GM19438 (cell line): Measurements from ENCODE around the gene RAB17.

ENCODE experiments used
- ATAC-seq: cut with Tn5 transposase; IDR thresholded peaks from one replicate; pipeline ENCODE4 v1.9.1; 2021; ENCODE audit warnings: low read depth; ENCODE audit not compliant: unreplicated experiment

RAB17 gene

GRCh38 chr2:237581326-237581725 is 9.2 kb downstream of the RAB17 start:
- no peak for ATAC-seq

GRCh38 chr2:237577956-237578870 is 12.3 kb downstream of the RAB17 start:
- no peak for ATAC-seq

GRCh38 chr2:237577458-237577857 is 13.1 kb downstream of the RAB17 start:
- ATAC-seq, result no peak

- no peak for ATAC-seq
These were observed 13.6 kb downstream of the RAB17 start for GRCh38 chr2:237576974-237577373.

- no peak for ATAC-seq
These were observed 14.4 kb downstream of the RAB17 start for GRCh38 chr2:237575869-237576862.

GRCh38 chr2:237574894-237575868 is 15.4 kb downstream of the RAB17 start:
- no peak for ATAC-seq

GRCh38 chr2:237574467-237574866 is 16.1 kb downstream of the RAB17 start:
- ATAC-seq, result no peak

- ATAC-seq, result no peak
These were observed 16.7 kb downstream of the RAB17 start for GRCh38 chr2:237573721-237574415.

- ATAC-seq, result no peak
These were observed 17.8 kb downstream of the RAB17 start for GRCh38 chr2:237572742-237573101.

GRCh38 chr2:237572021-237572741 is 18.4 kb downstream of the RAB17 start:
- peak; percentile 91 for ATAC-seq

GRCh38 chr2:237571551-237571950 is 19.0 kb downstream of the RAB17 start:
- no peak for ATAC-seq

GRCh38 chr2:237570776-237571335 is 19.7 kb downstream of the RAB17 start:
- no peak for ATAC-seq

- ATAC-seq, result no peak
These were observed 20.6 kb downstream of the RAB17 start for GRCh38 chr2:237569896-237570295.

GRCh38 chr2:237569041-237569440 is 21.5 kb downstream of the RAB17 start:
- no peak for ATAC-seq

- no peak for ATAC-seq
These were observed 22.3 kb downstream of the RAB17 start for GRCh38 chr2:237568121-237568660.

GRCh38 chr2:237567276-237568029 is 23.1 kb downstream of the RAB17 start:
- no peak for ATAC-seq

- no peak for ATAC-seq
These were observed 23.9 kb downstream of the RAB17 start, which contains the start of gene PRLH for GRCh38 chr2:237566401-237567235. TSS of gene PRLH (plus strand) at chr2:237566574. CDS start at chr2:237566574, 0 bp downstream.
